ACC112 (cell line): Measurements from ENCODE around the gene FHL3.
"Not testable (repeated sequence)": the region's sequence is repeated elsewhere in the genome, so short reads cannot be mapped to it uniquely, and the experiment has no call there.

Experiments
- H2AFZ ChIP-seq: fragments of 200-600 bp; sonication (generic); one replicate; pipeline ENCODE4 v1.6.0; 2017; ENCODE audit warnings: antibody characterized with exemption, low read length; ENCODE audit not compliant: unreplicated experiment
- H3K27ac ChIP-seq: fragments of 200-600 bp; sonication (generic); 2 replicates; pipeline ENCODE4 v1.5.1; 2014; ENCODE audit warnings: low read depth, mild to moderate bottlenecking, antibody characterized with exemption, low read length, moderate library complexity
- H3K27me3 ChIP-seq: fragments of 200-600 bp; sonication (generic); 2 replicates; pipeline ENCODE4 v1.6.1; 2014; ENCODE audit warnings: mild to moderate bottlenecking, antibody characterized with exemption, low read length, moderate library complexity, mixed read lengths; ENCODE audit not compliant: insufficient read depth
- H3K36me3 ChIP-seq: fragments of 200-600 bp; sonication (generic); 2 replicates; pipeline ENCODE4 v1.6.1; 2016; ENCODE audit warnings: mild to moderate bottlenecking, antibody characterized with exemption, low read length, moderate library complexity, mixed read lengths; ENCODE audit not compliant: insufficient read depth
- H3K4me1 ChIP-seq: fragments of 200-600 bp; sonication (generic); one replicate; pipeline ENCODE4 v1.6.1; 2016; ENCODE audit warnings: low read length, mixed read lengths; ENCODE audit not compliant: insufficient read depth, unreplicated experiment, control insufficient read depth
- H3K4me3 ChIP-seq: fragments of 200-600 bp; sonication (generic); 2 replicates; pipeline ENCODE4 v1.5.1; 2014; ENCODE audit warnings: mild to moderate bottlenecking, low read depth, low read length
- H3K79me2 ChIP-seq: fragments of 200-600 bp; sonication (generic); one replicate; pipeline ENCODE4 v1.6.0; 2016; ENCODE audit warnings: low read length; ENCODE audit not compliant: control insufficient read depth, unreplicated experiment, insufficient read depth

FHL3 gene

GRCh38 chr1:38044221-38045215, 39.2 kb upstream of the FHL3 start:
- Histone ChIP-seq H2AFZ (no peak overlapping the region), H3K4me3 (peak overlapping the region; percentile 76), H3K27me3 (peaks cover 57% of the 10 kb centered on the region), H3K36me3 (no peaks in the 10 kb centered on the region), H3K4me1 (no peaks in the 10 kb centered on the region), H3K79me2 (no peaks in the 10 kb centered on the region), H3K27ac (no peak overlapping the region)

GRCh38 chr1:38043036-38043747, 37.9 kb upstream of the FHL3 start:
- Histone ChIP-seq H3K36me3 (no peaks in the 10 kb centered on the region), H2AFZ (no peak overlapping the region), H3K27me3 (peaks cover 46% of the 10 kb centered on the region), H3K27ac (no peak overlapping the region), H3K4me1 (peaks cover 10% of the 10 kb centered on the region), H3K79me2 (no peaks in the 10 kb centered on the region), H3K4me3 (no peak overlapping the region)

GRCh38 chr1:38041936-38042834, 36.9 kb upstream of the FHL3 start:
- Histone ChIP-seq H3K79me2 (no peaks in the 10 kb centered on the region), H3K27ac (no peak overlapping the region)

GRCh38 chr1:38039331-38040088, 34.2 kb upstream of the FHL3 start:
- peaks cover 10% of the 10 kb centered on the region for H3K4me1 ChIP-seq
- no peaks in the 10 kb centered on the region for H3K36me3 ChIP-seq
- no peaks in the 10 kb centered on the region for H3K79me2 ChIP-seq
- H2AFZ ChIP-seq = no peak overlapping the region
- H3K27me3 ChIP-seq = peaks cover 21% of the 10 kb centered on the region
- H3K27ac ChIP-seq = no peak overlapping the region
- no peak overlapping the region for H3K4me3 ChIP-seq

More at GRCh38 chr1:38041936-38042834, 36.9 kb upstream of the FHL3 start:
- H2AFZ ChIP-seq = no peak overlapping the region
- peaks cover 36% of the 10 kb centered on the region for H3K27me3 ChIP-seq
- no peak overlapping the region for H3K4me3 ChIP-seq
- peaks cover 10% of the 10 kb centered on the region for H3K4me1 ChIP-seq
- H3K36me3 ChIP-seq = no peaks in the 10 kb centered on the region

GRCh38 chr1:38038861-38039260, 33.5 kb upstream of the FHL3 start:
- H3K27me3 ChIP-seq = peaks cover 15% of the 10 kb centered on the region
- no peak overlapping the region for H3K4me3 ChIP-seq
- H2AFZ ChIP-seq = no peak overlapping the region
- no peaks in the 10 kb centered on the region for H3K36me3 ChIP-seq
- H3K4me1 ChIP-seq = peaks cover 10% of the 10 kb centered on the region
- H3K27ac ChIP-seq = no peak overlapping the region
- no peaks in the 10 kb centered on the region for H3K79me2 ChIP-seq

- Histone ChIP-seq H3K27ac (no peak overlapping the region), H3K4me1 (peaks cover 10% of the 10 kb centered on the region), H3K27me3 (peaks cover under 1% of the 10 kb centered on the region; the same call in 1 of the 2 replicates), H3K36me3 (no peaks in the 10 kb centered on the region), H3K79me2 (no peaks in the 10 kb centered on the region), H3K4me3 (no peak overlapping the region), H2AFZ (no peak overlapping the region)
These were observed 32.1 kb upstream of the FHL3 start for GRCh38 chr1:38037221-38037939.

GRCh38 chr1:38034871-38035270, 29.6 kb upstream of the FHL3 start:
- H3K36me3 ChIP-seq = no peaks in the 10 kb centered on the region
- no peaks in the 10 kb centered on the region for H3K79me2 ChIP-seq
- H3K27me3 ChIP-seq = no peaks in the 10 kb centered on the region
- no peak overlapping the region for H2AFZ ChIP-seq
- no peak overlapping the region for H3K4me3 ChIP-seq
- H3K4me1 ChIP-seq = peaks cover 21% of the 10 kb centered on the region
- no peak overlapping the region for H3K27ac ChIP-seq

- not testable (repeated sequence) for H2AFZ ChIP-seq, H3K79me2 ChIP-seq, H3K27ac ChIP-seq, H3K27me3 ChIP-seq, H3K4me3 ChIP-seq, H3K36me3 ChIP-seq
- H3K4me1 ChIP-seq = peaks cover 25% of the 10 kb centered on the region
These were observed 27.7 kb upstream of the FHL3 start for GRCh38 chr1:38032992-38033391.

- Histone ChIP-seq H3K4me1 (peaks cover 27% of the 10 kb centered on the region), H3K27ac (no peak overlapping the region), H3K79me2 (no peaks in the 10 kb centered on the region), H3K36me3 (no peaks in the 10 kb centered on the region), H2AFZ (no peak overlapping the region), H3K27me3 (no peaks in the 10 kb centered on the region), H3K4me3 (no peak overlapping the region)
These were observed 26.2 kb upstream of the FHL3 start for GRCh38 chr1:38031513-38031866.
